CD4-positive, alpha-beta T cell (primary cell): ENCODE data around the gene SYNCRIP. TPM values are rescaled to one million over a fixed set of nuclear protein-coding genes. Genes with fewer than 3 reads are reported as not detected.
"Not testable (repeated sequence)": the region's sequence is repeated elsewhere in the genome, so short reads cannot be mapped to it uniquely, and the experiment has no call there.

Source experiments
- ATAC-seq: fragments of 200-7000 bp; cut with Tn5 transposase; one replicate; pipeline ENCODE4 v1.10.0; 2022; ENCODE audit warnings: mild to moderate bottlenecking; ENCODE audit not compliant: poor library complexity
- CTCF ChIA-PET: fragments of 350-600 bp; sonication (Branson Sonifier 250); formaldehyde crosslinking; loops from one replicate; lab custom pipeline; 2021; ENCODE audit warnings: antibody characterized with exemption, inconsistent platforms; lab: Charles Lee
- POLR2A ChIA-PET: fragments of 350-600 bp; sonication (Branson Sonifier 250); formaldehyde crosslinking; loops from one replicate; lab custom pipeline; 2021; ENCODE audit warnings: antibody characterized with exemption, inconsistent platforms; lab: Charles Lee
- DNase-seq, 14 experiments: peaks; one replicate each; pipeline ENCODE4 v3.0.0-alpha.2; 2013 to 2020; ENCODE audit warnings: mixed read lengths in 2 of 14
- H3K27ac ChIP-seq, 2 donors: one replicate each; pipeline versions ENCODE4 v1.5.1 to v1.7.0; 2013; ENCODE audit warnings: low read length in 2 of 2, low read depth in 1 of 2, mild to moderate bottlenecking in 1 of 2
- H3K27me3 ChIP-seq, 2 experiments: 1 replicate in 1 of 2; 2 replicates in 1 of 2; pipeline versions ENCODE4 v1.6.1 to v1.7.0; 2013; ENCODE audit warnings: low read length in 2 of 2, control low read depth in 1 of 2, mild to moderate bottlenecking in 1 of 2, moderate library complexity in 1 of 2; ENCODE audit not compliant: insufficient read depth in 2 of 2, control insufficient read depth in 1 of 2
- H3K36me3 ChIP-seq: one replicate; pipeline ENCODE4 v1.6.1; 2013; ENCODE audit warnings: low read length, control low read depth; ENCODE audit not compliant: insufficient read depth
- H3K4me1 ChIP-seq: one replicate; pipeline ENCODE4 v1.6.1; 2013; ENCODE audit warnings: low read length, control low read depth; ENCODE audit not compliant: insufficient read depth
- H3K4me3 ChIP-seq: one replicate; pipeline ENCODE4 v1.5.1; 2013; ENCODE audit warnings: mild to moderate bottlenecking, low read length, moderate library complexity
- H3K9me3 ChIP-seq, 2 experiments: 1 replicate in 1 of 2; 2 replicates in 1 of 2; pipeline versions ENCODE4 v1.6.1 to v1.7.0; 2013; ENCODE audit warnings: low read length in 2 of 2, mild to moderate bottlenecking in 2 of 2, control low read depth in 1 of 2, moderate library complexity in 1 of 2; ENCODE audit not compliant: control insufficient read depth in 1 of 2, insufficient read depth in 1 of 2
- H3K27ac Mint-ChIP-seq: one replicate; pipeline ENCODE4 v1.8.0; 2020; ENCODE audit warnings: mixed read lengths
- H3K27me3 Mint-ChIP-seq: one replicate; pipeline ENCODE4 v1.8.0; 2021; ENCODE audit warnings: mixed read lengths
- H3K36me3 Mint-ChIP-seq: one replicate; pipeline ENCODE4 v1.8.0; 2021; ENCODE audit warnings: low read depth, mixed read lengths
- H3K4me1 Mint-ChIP-seq: one replicate; pipeline ENCODE4 v1.8.0; 2021; ENCODE audit warnings: low read depth, mixed read lengths
- H3K4me3 Mint-ChIP-seq: one replicate; pipeline ENCODE4 v1.8.0; 2020; ENCODE audit warnings: mild to moderate bottlenecking, mixed read lengths
- H3K9me3 Mint-ChIP-seq: one replicate; pipeline ENCODE4 v1.8.0; 2020; ENCODE audit warnings: mixed read lengths
- CTCF ChIP-seq: fragments of 200-600 bp; IDR thresholded peaks from one replicate; pipeline ENCODE4 v1.8.0; 2022; ENCODE audit warnings: antibody characterized with exemption, mild to moderate bottlenecking
- intact Hi-C, 2 experiments: fragments of 100-400 bp; cut with DNase I in 1 of 2; cut with micrococcal nuclease in 1 of 2; formaldehyde crosslinking; loops; one replicate each; pipeline versions ENCODE4 v1.15.1 to v1.9.0; 2023 to 2025; cut with DNase I, micrococcal nuclease
- total RNA-seq, 174 experiments: library from RNA in 2 of 174; stranded (reverse) in 2 of 174; gene quantifications; one replicate each; pipeline ENCODE4 v1.2.3 and lab custom pipeline; 2021 to 2026

SYNCRIP gene
- total RNA-seq, 2 experiments from 2014 or later = 53.2 to 58.3 TPM

GRCh38 chr6:85685713-85686112, 43.0 kb upstream of the SYNCRIP start:
- peaks cover 3% of the 10 kb centered on the region for H3K4me1 ChIP-seq
- H3K9me3 ChIP-seq = no peaks in the 10 kb centered on the region
- no peak overlapping the region for H3K27ac Mint-ChIP-seq
- H3K9me3 Mint-ChIP-seq = no peaks in the 10 kb centered on the region
- H3K4me3 ChIP-seq = no peak overlapping the region
- TF ChIP-seq CTCF = no peak
- intact Hi-C loops = loop anchor here in 1 of 2 experiments (10.0 kb wide), 1 partner anchor 1469 kb away; the partner anchor contains the start of gene ZNF292
- H3K36me3 ChIP-seq = no peaks in the 10 kb centered on the region
- no peak for ATAC-seq
- CTCF ChIA-PET = no interaction called here
- H3K36me3 Mint-ChIP-seq = no peaks in the 10 kb centered on the region
- POLR2A ChIA-PET = no interaction called here
- H3K4me3 Mint-ChIP-seq = no peak overlapping the region
- DNase-seq = no peak
- no peak overlapping the region for H3K27ac ChIP-seq
- H3K27me3 Mint-ChIP-seq = no peaks in the 10 kb centered on the region
- no peaks in the 10 kb centered on the region for H3K4me1 Mint-ChIP-seq
- H3K27me3 ChIP-seq = no peaks in the 10 kb centered on the region

GRCh38 chr6:85684809-85685171, 42.1 kb upstream of the SYNCRIP start:
- Histone ChIP-seq H3K27ac (no peak overlapping the region), H3K27me3 (no peaks in the 10 kb centered on the region), H3K4me3 (no peak overlapping the region), H3K9me3 (no peaks in the 10 kb centered on the region), H3K36me3 (no peaks in the 10 kb centered on the region), H3K4me1 (peaks cover 3% of the 10 kb centered on the region)
- DNase-seq (no peak), ATAC-seq (no peak)
- no peaks in the 10 kb centered on the region for H3K9me3 Mint-ChIP-seq
- ChIA-PET POLR2A (no interaction called here), CTCF (no interaction called here)
- H3K4me1 Mint-ChIP-seq = peaks cover 1% of the 10 kb centered on the region
- no peak for TF ChIP-seq CTCF
- H3K4me3 Mint-ChIP-seq = no peak overlapping the region
- no peak overlapping the region for H3K27ac Mint-ChIP-seq
- intact Hi-C loops = loop anchor here in 1 of 2 experiments (10.0 kb wide), 1 partner anchor 1470 kb away; the partner anchor contains the start of gene ZNF292
- H3K36me3 Mint-ChIP-seq = no peaks in the 10 kb centered on the region
- no peaks in the 10 kb centered on the region for H3K27me3 Mint-ChIP-seq

- ATAC-seq (no peak), DNase-seq (no peak)
- H3K27ac ChIP-seq = no peak overlapping the region
- H3K36me3 ChIP-seq = no peaks in the 10 kb centered on the region
- Mint-ChIP-seq H3K4me1 (peaks cover 6% of the 10 kb centered on the region), H3K36me3 (no peaks in the 10 kb centered on the region), H3K4me3 (no peak overlapping the region), H3K9me3 (no peaks in the 10 kb centered on the region), H3K27me3 (no peaks in the 10 kb centered on the region), H3K27ac (no peak overlapping the region)
- intact Hi-C loops = loop anchor here in 1 of 2 experiments (10.0 kb wide), 1 partner anchor 1471 kb away; the partner anchor contains the start of gene ZNF292
- no peak for TF ChIP-seq CTCF
- no peak overlapping the region for H3K4me3 ChIP-seq
- ChIA-PET CTCF (no interaction called here), POLR2A (no interaction called here)
- no peaks in the 10 kb centered on the region for H3K9me3 ChIP-seq
- H3K4me1 ChIP-seq = peaks cover 7% of the 10 kb centered on the region
- H3K27me3 ChIP-seq = no peaks in the 10 kb centered on the region
Observed at GRCh38 chr6:85684133-85684808, 41.6 kb upstream of the SYNCRIP start.

GRCh38 chr6:85681899-85682298, 39.2 kb upstream of the SYNCRIP start:
- intact Hi-C loops = loop anchor here in 1 of 2 experiments (10.0 kb wide), 1 partner anchor 1473 kb away; the partner anchor contains the start of gene ZNF292
- Mint-ChIP-seq H3K36me3 (peaks cover 19% of the 10 kb centered on the region), H3K4me3 (peak overlapping the region; percentile 17), H3K4me1 (peaks cover 20% of the 10 kb centered on the region)
- H3K27me3 ChIP-seq, POLR2A ChIA-PET, H3K27ac ChIP-seq, H3K4me3 ChIP-seq, CTCF ChIA-PET, H3K9me3 ChIP-seq, DNase-seq, H3K27me3 Mint-ChIP-seq, ATAC-seq, H3K27ac Mint-ChIP-seq, H3K36me3 ChIP-seq, H3K9me3 Mint-ChIP-seq: not testable (repeated sequence)
- peaks cover 11% of the 10 kb centered on the region for H3K4me1 ChIP-seq
